LNCaP clone FGC (cell line): ENCODE measurements around the gene OPA1.
A peak's percentile ranks its signal among the peaks of the same experiment; 100 is the strongest.

ENCODE experiments used
- DNase-seq: peaks from one replicate; pipeline ENCODE4 v3.0.0-alpha.2; 2011; ENCODE audit warnings: low read depth
- H3K4me3 ChIP-seq: 2 replicates; pipeline ENCODE4 v1.5.1; 2011; ENCODE audit warnings: mild to moderate bottlenecking, low read depth, low read length, control low read depth
- CTCF ChIP-seq: IDR thresholded peaks from 2 replicates; pipeline ENCODE4 v1.5.1; 2012; ENCODE audit warnings: mild to moderate bottlenecking; ENCODE audit not compliant: control insufficient read depth, insufficient read depth; ENCODE audit errors: extremely low read depth

OPA1 gene

GRCh38 chr3:193744048-193744821 is 151.2 kb downstream of the OPA1 start:
- H3K4me3 ChIP-seq, result no peak overlapping the region
- DNase-seq, result peak; percentile 60
- TF ChIP-seq CTCF, result no peak

- no peak for DNase-seq
- no peak for TF ChIP-seq CTCF
- H3K4me3 ChIP-seq, result no peak overlapping the region
Observed at GRCh38 chr3:193744822-193745684, 152.0 kb downstream of the OPA1 start.

GRCh38 chr3:193746832-193747231 is 153.8 kb downstream of the OPA1 start:
- DNase-seq, result no peak
- no peak for TF ChIP-seq CTCF
- H3K4me3 ChIP-seq, result no peak overlapping the region
